Measurements from ENCODE around the gene VPS52.
A peak's percentile ranks its signal among the peaks of the same experiment; 100 is the strongest.

The VPS52 gene

GRCh38 chr6:33208091-33208967, 63.3 kb downstream of the VPS52 start, which contains the start of gene RING1 (continued):
- TF ChIP-seq, protein P1, sequence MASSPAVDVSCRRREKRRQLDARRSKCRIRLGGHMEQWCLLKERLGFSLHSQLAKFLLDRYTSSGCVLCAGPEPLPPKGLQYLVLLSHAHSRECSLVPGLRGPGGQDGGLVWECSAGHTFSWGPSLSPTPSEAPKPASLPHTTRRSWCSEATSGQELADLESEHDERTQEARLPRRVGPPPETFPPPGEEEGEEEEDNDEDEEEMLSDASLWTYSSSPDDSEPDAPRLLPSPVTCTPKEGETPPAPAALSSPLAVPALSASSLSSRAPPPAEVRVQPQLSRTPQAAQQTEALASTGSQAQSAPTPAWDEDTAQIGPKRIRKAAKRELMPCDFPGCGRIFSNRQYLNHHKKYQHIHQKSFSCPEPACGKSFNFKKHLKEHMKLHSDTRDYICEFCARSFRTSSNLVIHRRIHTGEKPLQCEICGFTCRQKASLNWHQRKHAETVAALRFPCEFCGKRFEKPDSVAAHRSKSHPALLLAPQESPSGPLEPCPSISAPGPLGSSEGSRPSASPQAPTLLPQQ (tag by site-specific recombination; IDR thresholded peaks at IDR 0.05), result peak; percentile 56; the same call in 1 of the 2 replicates
- TF ChIP-seq, protein P2, sequence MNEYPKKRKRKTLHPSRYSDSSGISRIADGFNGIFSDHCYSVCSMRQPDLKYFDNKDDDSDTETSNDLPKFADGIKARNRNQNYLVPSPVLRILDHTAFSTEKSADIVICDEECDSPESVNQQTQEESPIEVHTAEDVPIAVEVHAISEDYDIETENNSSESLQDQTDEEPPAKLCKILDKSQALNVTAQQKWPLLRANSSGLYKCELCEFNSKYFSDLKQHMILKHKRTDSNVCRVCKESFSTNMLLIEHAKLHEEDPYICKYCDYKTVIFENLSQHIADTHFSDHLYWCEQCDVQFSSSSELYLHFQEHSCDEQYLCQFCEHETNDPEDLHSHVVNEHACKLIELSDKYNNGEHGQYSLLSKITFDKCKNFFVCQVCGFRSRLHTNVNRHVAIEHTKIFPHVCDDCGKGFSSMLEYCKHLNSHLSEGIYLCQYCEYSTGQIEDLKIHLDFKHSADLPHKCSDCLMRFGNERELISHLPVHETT (tag by site-specific recombination; IDR thresholded peaks at IDR 0.05), result 0 out of 2 replicates have a peak, but pooled peaks have one; percentile 49
- 0 out of 2 replicates have a peak, but pooled peaks have one; percentile 26 for TF ChIP-seq ZNF24 (tag by site-specific recombination; IDR thresholded peaks at IDR 0.05)
- no peak for TF ChIP-seq RBAK (tag by site-specific recombination; IDR thresholded peaks at IDR 0.05)
- TF ChIP-seq, protein P3, sequence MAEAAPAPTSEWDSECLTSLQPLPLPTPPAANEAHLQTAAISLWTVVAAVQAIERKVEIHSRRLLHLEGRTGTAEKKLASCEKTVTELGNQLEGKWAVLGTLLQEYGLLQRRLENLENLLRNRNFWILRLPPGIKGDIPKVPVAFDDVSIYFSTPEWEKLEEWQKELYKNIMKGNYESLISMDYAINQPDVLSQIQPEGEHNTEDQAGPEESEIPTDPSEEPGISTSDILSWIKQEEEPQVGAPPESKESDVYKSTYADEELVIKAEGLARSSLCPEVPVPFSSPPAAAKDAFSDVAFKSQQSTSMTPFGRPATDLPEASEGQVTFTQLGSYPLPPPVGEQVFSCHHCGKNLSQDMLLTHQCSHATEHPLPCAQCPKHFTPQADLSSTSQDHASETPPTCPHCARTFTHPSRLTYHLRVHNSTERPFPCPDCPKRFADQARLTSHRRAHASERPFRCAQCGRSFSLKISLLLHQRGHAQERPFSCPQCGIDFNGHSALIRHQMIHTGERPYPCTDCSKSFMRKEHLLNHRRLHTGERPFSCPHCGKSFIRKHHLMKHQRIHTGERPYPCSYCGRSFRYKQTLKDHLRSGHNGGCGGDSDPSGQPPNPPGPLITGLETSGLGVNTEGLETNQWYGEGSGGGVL (tag by site-specific recombination; IDR thresholded peaks at IDR 0.05), result peak; percentile 83
- TF ChIP-seq, protein P4, sequence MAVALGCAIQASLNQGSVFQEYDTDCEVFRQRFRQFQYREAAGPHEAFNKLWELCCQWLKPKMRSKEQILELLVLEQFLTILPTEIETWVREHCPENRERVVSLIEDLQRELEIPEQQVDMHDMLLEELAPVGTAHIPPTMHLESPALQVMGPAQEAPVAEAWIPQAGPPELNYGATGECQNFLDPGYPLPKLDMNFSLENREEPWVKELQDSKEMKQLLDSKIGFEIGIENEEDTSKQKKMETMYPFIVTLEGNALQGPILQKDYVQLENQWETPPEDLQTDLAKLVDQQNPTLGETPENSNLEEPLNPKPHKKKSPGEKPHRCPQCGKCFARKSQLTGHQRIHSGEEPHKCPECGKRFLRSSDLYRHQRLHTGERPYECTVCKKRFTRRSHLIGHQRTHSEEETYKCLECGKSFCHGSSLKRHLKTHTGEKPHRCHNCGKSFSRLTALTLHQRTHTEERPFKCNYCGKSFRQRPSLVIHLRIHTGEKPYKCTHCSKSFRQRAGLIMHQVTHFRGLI (tag by site-specific recombination; IDR thresholded peaks at IDR 0.05), result 0 out of 2 replicates have a peak, but pooled peaks have one; percentile 39
- TF ChIP-seq, protein P5, sequence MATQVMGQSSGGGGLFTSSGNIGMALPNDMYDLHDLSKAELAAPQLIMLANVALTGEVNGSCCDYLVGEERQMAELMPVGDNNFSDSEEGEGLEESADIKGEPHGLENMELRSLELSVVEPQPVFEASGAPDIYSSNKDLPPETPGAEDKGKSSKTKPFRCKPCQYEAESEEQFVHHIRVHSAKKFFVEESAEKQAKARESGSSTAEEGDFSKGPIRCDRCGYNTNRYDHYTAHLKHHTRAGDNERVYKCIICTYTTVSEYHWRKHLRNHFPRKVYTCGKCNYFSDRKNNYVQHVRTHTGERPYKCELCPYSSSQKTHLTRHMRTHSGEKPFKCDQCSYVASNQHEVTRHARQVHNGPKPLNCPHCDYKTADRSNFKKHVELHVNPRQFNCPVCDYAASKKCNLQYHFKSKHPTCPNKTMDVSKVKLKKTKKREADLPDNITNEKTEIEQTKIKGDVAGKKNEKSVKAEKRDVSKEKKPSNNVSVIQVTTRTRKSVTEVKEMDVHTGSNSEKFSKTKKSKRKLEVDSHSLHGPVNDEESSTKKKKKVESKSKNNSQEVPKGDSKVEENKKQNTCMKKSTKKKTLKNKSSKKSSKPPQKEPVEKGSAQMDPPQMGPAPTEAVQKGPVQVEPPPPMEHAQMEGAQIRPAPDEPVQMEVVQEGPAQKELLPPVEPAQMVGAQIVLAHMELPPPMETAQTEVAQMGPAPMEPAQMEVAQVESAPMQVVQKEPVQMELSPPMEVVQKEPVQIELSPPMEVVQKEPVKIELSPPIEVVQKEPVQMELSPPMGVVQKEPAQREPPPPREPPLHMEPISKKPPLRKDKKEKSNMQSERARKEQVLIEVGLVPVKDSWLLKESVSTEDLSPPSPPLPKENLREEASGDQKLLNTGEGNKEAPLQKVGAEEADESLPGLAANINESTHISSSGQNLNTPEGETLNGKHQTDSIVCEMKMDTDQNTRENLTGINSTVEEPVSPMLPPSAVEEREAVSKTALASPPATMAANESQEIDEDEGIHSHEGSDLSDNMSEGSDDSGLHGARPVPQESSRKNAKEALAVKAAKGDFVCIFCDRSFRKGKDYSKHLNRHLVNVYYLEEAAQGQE (tag by site-specific recombination; IDR thresholded peaks at IDR 0.05), result peak; percentile 51; the same call in 1 of the 2 replicates
- TF ChIP-seq ATF2 (tag by site-specific recombination; IDR thresholded peaks at IDR 0.05; ENCODE audit: low read depth), result peak; percentile 93
- TF ChIP-seq ZNF138 (tag by site-specific recombination; IDR thresholded peaks at IDR 0.05; ENCODE audit: borderline replicate concordance), result no peak

- Histone ChIP-seq H3K4me3 (ENCODE audit: low read depth, low read length) (peak overlapping the region; percentile 88), H3K9me3 (ENCODE audit: control insufficient read depth, insufficient read depth, low read depth, low read length) (no peaks in the 10 kb centered on the region), H3K36me3 (ENCODE audit: control insufficient read depth in 2 of 2, insufficient read depth in 1 of 2, low read length in 2 of 2) (peaks cover 11 to 41% of the 10 kb centered on the region in 2 experiments), H3K27ac (ENCODE audit: extremely low read depth, low read depth, low read length) (peak overlapping the region; percentile 95), H3K4me1 (ENCODE audit: control insufficient read depth, insufficient read depth, low read length) (peaks cover 15% of the 10 kb centered on the region)
- ChIA-PET POLR2A (interaction anchor here (0.6 to 2.8 kb wide), 14 partner anchors 8 to 237 kb away, joined by 3 to 25 read pairs (median 6); partner anchors contain the start of genes RPS18, RXRB, SLC39A7 and VPS52), CTCF (interaction anchor here (0.6 to 3.9 kb wide), 2 partner anchors 10 to 40 kb away, joined by 3 to 30 read pairs; no protein-coding TSS in a partner anchor)
- TF ChIP-seq ZNF184 (tag by site-specific recombination; IDR thresholded peaks at IDR 0.05) (no peak), ZNF658 (tag by site-specific recombination; IDR thresholded peaks at IDR 0.05) (no peak), ZNF366 (tag by site-specific recombination; conservative IDR thresholded peaks at IDR 0.05) (peak; percentile 49), GLI2 (tag by site-specific recombination; IDR thresholded peaks at IDR 0.05; ENCODE audit: borderline replicate concordance, low read depth) (no peak), ZBTB48 (tag by site-specific recombination; IDR thresholded peaks at IDR 0.05) (no peak), KLF7 (tag by site-specific recombination; IDR thresholded peaks at IDR 0.05; ENCODE audit: borderline replicate concordance) (no peak), ZNF274 (IDR thresholded peaks at IDR 0.05; ENCODE audit: low read length) (no peak), ZNF274 (tag by site-specific recombination; IDR thresholded peaks at IDR 0.05; ENCODE audit: borderline replicate concordance) (no peak), ZNF558 (tag by site-specific recombination; IDR thresholded peaks at IDR 0.05) (no peak), ZNF513 (tag by site-specific recombination; IDR thresholded peaks at IDR 0.05) (no peak)
These were observed 64.1 kb downstream of the VPS52 start for GRCh38 chr6:33207552-33208090.
